Measurements from ENCODE around the gene KDM8. TPM values are rescaled to one million over a fixed set of nuclear protein-coding genes. Genes with fewer than 3 reads are reported as not detected.

KDM8 gene
- total RNA-seq, 3 donors from 2014 or later (not counting 1 experiment from before 2014, with no cell fraction given): 11.4 to 17.9 (median 17.8) TPM

DNA sequence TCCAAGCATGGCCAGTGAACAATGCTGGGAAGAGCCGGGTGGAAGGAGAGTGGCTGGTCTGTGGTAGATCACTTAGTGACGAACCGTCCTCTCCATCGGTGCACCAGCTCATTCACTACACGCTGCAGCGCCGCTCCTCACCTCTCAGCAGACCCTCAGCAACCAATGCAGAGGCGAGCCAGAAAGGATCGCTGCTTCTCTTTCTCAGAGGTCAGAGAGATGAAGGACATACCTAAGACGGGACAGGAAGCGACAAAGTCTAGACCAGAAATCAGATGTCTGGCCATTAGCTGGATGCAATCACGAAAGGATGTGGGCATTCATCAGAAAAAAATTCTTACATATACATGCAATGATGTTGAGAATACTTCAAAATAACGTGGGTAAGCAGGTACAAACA is 38.3 kb downstream of the KDM8 start:
- intact Hi-C loops (cut with micrococcal nuclease): no loop called here
- H3K4me3 ChIP-seq (ENCODE audit: low read length): no peak overlapping the region
- peaks cover 65 to 69% of the 10 kb centered on the region in 2 donors for H3K4me1 Mint-ChIP-seq
- peak overlapping the region; percentile 68 for H3K27ac ChIP-seq (ENCODE audit: low read length)
- no peak overlapping the region for H3K4me3 Mint-ChIP-seq
- no peak for DNase-seq
- no peaks in the 10 kb centered on the region for H3K36me3 Mint-ChIP-seq
- no peaks in the 10 kb centered on the region for H3K27me3 ChIP-seq (ENCODE audit: control insufficient read depth, insufficient read depth, low read length)
- ATAC-seq: no peak
- WGBS (ENCODE audit: insufficient coverage): 80% methylated on average over 10 of the region's 13 CpGs
- TF ChIP-seq, protein P1, sequence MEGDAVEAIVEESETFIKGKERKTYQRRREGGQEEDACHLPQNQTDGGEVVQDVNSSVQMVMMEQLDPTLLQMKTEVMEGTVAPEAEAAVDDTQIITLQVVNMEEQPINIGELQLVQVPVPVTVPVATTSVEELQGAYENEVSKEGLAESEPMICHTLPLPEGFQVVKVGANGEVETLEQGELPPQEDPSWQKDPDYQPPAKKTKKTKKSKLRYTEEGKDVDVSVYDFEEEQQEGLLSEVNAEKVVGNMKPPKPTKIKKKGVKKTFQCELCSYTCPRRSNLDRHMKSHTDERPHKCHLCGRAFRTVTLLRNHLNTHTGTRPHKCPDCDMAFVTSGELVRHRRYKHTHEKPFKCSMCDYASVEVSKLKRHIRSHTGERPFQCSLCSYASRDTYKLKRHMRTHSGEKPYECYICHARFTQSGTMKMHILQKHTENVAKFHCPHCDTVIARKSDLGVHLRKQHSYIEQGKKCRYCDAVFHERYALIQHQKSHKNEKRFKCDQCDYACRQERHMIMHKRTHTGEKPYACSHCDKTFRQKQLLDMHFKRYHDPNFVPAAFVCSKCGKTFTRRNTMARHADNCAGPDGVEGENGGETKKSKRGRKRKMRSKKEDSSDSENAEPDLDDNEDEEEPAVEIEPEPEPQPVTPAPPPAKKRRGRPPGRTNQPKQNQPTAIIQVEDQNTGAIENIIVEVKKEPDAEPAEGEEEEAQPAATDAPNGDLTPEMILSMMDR (IDR thresholded peaks at IDR 0.05): no peak
- H3K27me3 Mint-ChIP-seq (ENCODE audit: low read depth in 2 of 2): no peaks in the 10 kb centered on the region
- H3K27ac Mint-ChIP-seq: peak overlapping the region; percentile 85 to 90
- peaks cover 84% of the 10 kb centered on the region for H3K4me1 ChIP-seq (ENCODE audit: control insufficient read depth, insufficient read depth, low read length)
- no peaks in the 10 kb centered on the region for H3K9me3 ChIP-seq (ENCODE audit: control insufficient read depth, insufficient read depth, low read length)
- no peaks in the 10 kb centered on the region for H3K9me3 Mint-ChIP-seq
- no peaks in the 10 kb centered on the region for H3K36me3 ChIP-seq (ENCODE audit: control insufficient read depth, insufficient read depth, low read length)

DNA sequence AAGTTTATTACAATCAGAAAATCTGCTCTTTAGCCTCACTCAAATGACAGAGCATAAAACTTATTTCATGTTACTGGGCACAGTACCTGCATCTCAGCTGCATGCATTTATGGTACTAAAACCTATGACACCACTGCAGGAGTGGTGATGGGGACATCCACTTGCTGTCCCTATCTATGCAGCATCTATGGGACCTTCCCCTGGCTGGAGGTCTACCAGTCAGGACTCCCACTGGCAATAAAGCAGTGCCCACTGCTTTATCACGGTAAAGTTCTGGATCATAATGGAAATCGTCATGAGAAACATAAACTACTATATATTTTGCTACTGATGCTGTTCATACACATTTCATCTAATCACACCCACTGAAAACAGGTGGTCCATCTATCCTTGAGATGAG is 39.1 kb downstream of the KDM8 start:
- Histone ChIP-seq H3K4me3 (ENCODE audit: low read length) (peak overlapping the region; percentile 17), H3K27me3 (ENCODE audit: control insufficient read depth, insufficient read depth, low read length) (no peaks in the 10 kb centered on the region), H3K9me3 (ENCODE audit: control insufficient read depth, insufficient read depth, low read length) (no peaks in the 10 kb centered on the region), H3K36me3 (ENCODE audit: control insufficient read depth, insufficient read depth, low read length) (no peaks in the 10 kb centered on the region), H3K27ac (ENCODE audit: low read length) (peak overlapping the region; percentile 68), H3K4me1 (ENCODE audit: control insufficient read depth, insufficient read depth, low read length) (peaks cover 76% of the 10 kb centered on the region)
- peaks cover 58 to 62% of the 10 kb centered on the region in 2 donors for H3K4me1 Mint-ChIP-seq
- DNase-seq (no peak), ATAC-seq (no peak)
- no peaks in the 10 kb centered on the region for H3K27me3 Mint-ChIP-seq (ENCODE audit: low read depth in 2 of 2)
- WGBS (ENCODE audit: insufficient coverage): 77% methylated on average over 2 of the region's 2 CpGs
- no peaks in the 10 kb centered on the region for H3K9me3 Mint-ChIP-seq
- intact Hi-C loops (cut with micrococcal nuclease): no loop called here
- TF ChIP-seq, protein P1 (IDR thresholded peaks at IDR 0.05): no peak
- no peaks in the 10 kb centered on the region for H3K36me3 Mint-ChIP-seq
- H3K27ac Mint-ChIP-seq: peak overlapping the region; percentile 85 to 90
- H3K4me3 Mint-ChIP-seq: peak overlapping the region; percentile 87

DNA sequence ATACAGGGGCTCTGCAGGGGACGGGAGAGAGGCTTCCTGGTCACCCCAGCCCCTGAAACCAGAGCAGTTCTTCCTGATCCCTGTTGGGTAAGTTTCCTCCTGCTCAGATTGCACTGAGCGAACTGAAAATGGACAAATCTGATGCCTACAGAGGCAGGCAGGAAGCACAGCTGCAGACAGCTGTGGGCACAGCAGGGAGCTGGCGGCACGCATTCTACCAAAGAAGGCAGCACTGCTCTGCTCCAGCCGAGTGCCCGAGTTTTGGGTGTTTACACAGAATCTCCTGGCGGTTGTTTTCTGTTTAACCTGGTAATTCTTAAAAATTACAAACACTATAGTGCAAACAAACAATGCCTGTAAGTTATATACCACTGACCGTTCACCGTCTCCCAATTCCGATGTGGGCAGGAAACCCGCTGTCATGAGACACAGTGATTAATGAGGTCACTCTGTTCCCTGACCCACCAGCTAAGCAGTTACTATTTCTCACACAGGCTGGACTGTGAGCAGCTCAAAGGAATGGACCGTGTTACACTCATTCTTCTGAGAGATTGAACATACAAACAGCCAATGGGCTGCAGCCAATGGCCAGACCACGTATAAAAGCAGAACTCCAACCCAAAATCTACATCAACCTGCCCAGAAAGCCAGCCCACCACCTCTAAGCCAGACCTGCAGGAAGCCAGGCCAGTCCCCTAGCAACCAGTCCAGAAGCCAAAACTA is 39.7 kb downstream of the KDM8 start:
- Mint-ChIP-seq H3K4me1 (peaks cover 51 to 56% of the 10 kb centered on the region in 2 donors), H3K9me3 (no peaks in the 10 kb centered on the region), H3K4me3 (peak overlapping the region; percentile 87), H3K27ac (peak overlapping the region; percentile 85 to 90), H3K36me3 (no peaks in the 10 kb centered on the region), H3K27me3 (ENCODE audit: low read depth in 2 of 2) (no peaks in the 10 kb centered on the region)
- TF ChIP-seq, protein P1 (IDR thresholded peaks at IDR 0.05): no peak
- intact Hi-C loops (cut with micrococcal nuclease): no loop called here
- 15% methylated on average over 13 of the region's 13 CpGs for WGBS (ENCODE audit: insufficient coverage)
- Histone ChIP-seq H3K27me3 (ENCODE audit: control insufficient read depth, insufficient read depth, low read length) (no peaks in the 10 kb centered on the region), H3K4me3 (ENCODE audit: low read length) (peak overlapping the region; percentile 17), H3K36me3 (ENCODE audit: control insufficient read depth, insufficient read depth, low read length) (no peaks in the 10 kb centered on the region), H3K27ac (ENCODE audit: low read length) (peak overlapping the region; percentile 68), H3K9me3 (ENCODE audit: control insufficient read depth, insufficient read depth, low read length) (no peaks in the 10 kb centered on the region), H3K4me1 (ENCODE audit: control insufficient read depth, insufficient read depth, low read length) (peaks cover 70% of the 10 kb centered on the region)
- ATAC-seq (peak; percentile 69 to 75 (median 73)), DNase-seq (peak in 1 of 2 donors; percentile 67)
